ENCODE results near the gene AGBL5. TPM values are rescaled to one million over a fixed set of nuclear protein-coding genes. Genes with fewer than 3 reads are reported as not detected.

Gene AGBL5
- total RNA-seq, 1 experiment from 2014 or later: 40.0 TPM

DNA sequence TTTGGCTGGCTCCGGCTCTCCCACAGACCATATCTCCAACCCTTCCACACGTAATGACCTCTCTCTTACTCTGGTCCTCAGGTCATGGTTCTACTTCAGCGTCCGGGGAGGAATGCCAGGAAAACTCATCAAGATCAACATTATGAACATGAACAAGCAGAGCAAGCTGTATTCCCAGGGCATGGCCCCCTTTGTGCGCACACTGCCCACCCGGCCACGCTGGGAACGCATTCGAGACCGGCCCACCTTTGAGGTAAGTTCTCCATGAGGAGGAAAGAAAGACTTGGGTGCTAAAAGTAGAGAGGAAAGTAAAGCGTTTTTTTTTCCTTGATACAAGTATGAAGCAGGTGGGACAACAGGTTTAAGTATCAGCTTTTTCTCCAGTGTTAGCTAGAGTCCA is 1.9 kb downstream of the AGBL5 start:
- H3K36me3 ChIP-seq (ENCODE audit: control insufficient read depth in 1 of 2, insufficient read depth in 2 of 2, low read length in 2 of 2): peaks cover 9 to 17% of the 10 kb centered on the region in 2 experiments; a peak in 2 of 4 replicates
- RAD21 ChIA-PET (ENCODE audit: low non-redundant PET in 1 of 2, low total read pairs in 2 of 2, uncharacterized antibody in 2 of 2, unreplicated experiment in 2 of 2): no interaction called here
- no peaks in the 10 kb centered on the region for H4K20me1 ChIP-seq (ENCODE audit: insufficient read depth)
- intact Hi-C loops (cut with micrococcal nuclease): no loop called here
- CTCF ChIA-PET: no interaction called here
- no peak overlapping the region for H3K27ac ChIP-seq (ENCODE audit: low read depth, low read length)
- H3K9me2 ChIP-seq (ENCODE audit: insufficient read depth): no peaks in the 10 kb centered on the region
- no peaks in the 10 kb centered on the region for H3K9me3 ChIP-seq (ENCODE audit: control insufficient read depth in 1 of 2, insufficient read depth in 1 of 2, low read depth in 1 of 2, low read length in 2 of 2)
- H3K4me2 ChIP-seq (ENCODE audit: low read length): no peak overlapping the region
- no peak for ATAC-seq
- H3K4me3 ChIP-seq (replicated peaks in 1 of 2; ENCODE audit: low read depth in 1 of 2, low read length in 2 of 2): no peak overlapping the region
- H2AFZ ChIP-seq (ENCODE audit: low read depth, low read length, poor library complexity, severe bottlenecking): no peak overlapping the region
- TF ChIP-seq YY1 (IDR thresholded peaks at IDR 0.05; ENCODE audit: extremely low read depth, insufficient replicate concordance, low read depth, low read length) (no peak), POLR2A (IDR thresholded peaks at IDR 0.05; ENCODE audit: borderline replicate concordance, extremely low read depth, insufficient read depth, insufficient read length) (no peak), TCF7L2 (IDR thresholded peaks at IDR 0.05; ENCODE audit: borderline replicate concordance, extremely low read depth, insufficient read depth, insufficient read length) (no peak), RAD21 (IDR thresholded peaks at IDR 0.05; ENCODE audit: low read depth) (no peak), FOSL1 (IDR thresholded peaks at IDR 0.05; ENCODE audit: low read depth) (no peak), ZFX (IDR thresholded peaks at IDR 0.05) (no peak), EZH2 (IDR thresholded peaks at IDR 0.05) (no peak), CBX3 (IDR thresholded peaks at IDR 0.05; ENCODE audit: low read depth) (no peak), SP1 (IDR thresholded peaks at IDR 0.05; ENCODE audit: low read depth) (no peak), SRF (IDR thresholded peaks at IDR 0.05; ENCODE audit: low read depth) (no peak), JUND (IDR thresholded peaks at IDR 0.05) (no peak), POLR2AphosphoS5 (IDR thresholded peaks at IDR 0.05; ENCODE audit: low read depth, low read length) (no peak), EZH2phosphoT487 (IDR thresholded peaks at IDR 0.05; ENCODE audit: borderline replicate concordance) (no peak), EGR1 (IDR thresholded peaks at IDR 0.05; ENCODE audit: low read depth) (no peak), ZNF274 (IDR thresholded peaks at IDR 0.05; ENCODE audit: low read depth, low read length) (no peak), SIN3A (IDR thresholded peaks at IDR 0.05; ENCODE audit: low read depth) (no peak)
- TF ChIP-seq, protein P1, sequence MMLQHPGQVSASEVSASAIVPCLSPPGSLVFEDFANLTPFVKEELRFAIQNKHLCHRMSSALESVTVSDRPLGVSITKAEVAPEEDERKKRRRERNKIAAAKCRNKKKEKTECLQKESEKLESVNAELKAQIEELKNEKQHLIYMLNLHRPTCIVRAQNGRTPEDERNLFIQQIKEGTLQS (IDR thresholded peaks at IDR 0.05): no peak
- TF ChIP-seq, protein P2, sequence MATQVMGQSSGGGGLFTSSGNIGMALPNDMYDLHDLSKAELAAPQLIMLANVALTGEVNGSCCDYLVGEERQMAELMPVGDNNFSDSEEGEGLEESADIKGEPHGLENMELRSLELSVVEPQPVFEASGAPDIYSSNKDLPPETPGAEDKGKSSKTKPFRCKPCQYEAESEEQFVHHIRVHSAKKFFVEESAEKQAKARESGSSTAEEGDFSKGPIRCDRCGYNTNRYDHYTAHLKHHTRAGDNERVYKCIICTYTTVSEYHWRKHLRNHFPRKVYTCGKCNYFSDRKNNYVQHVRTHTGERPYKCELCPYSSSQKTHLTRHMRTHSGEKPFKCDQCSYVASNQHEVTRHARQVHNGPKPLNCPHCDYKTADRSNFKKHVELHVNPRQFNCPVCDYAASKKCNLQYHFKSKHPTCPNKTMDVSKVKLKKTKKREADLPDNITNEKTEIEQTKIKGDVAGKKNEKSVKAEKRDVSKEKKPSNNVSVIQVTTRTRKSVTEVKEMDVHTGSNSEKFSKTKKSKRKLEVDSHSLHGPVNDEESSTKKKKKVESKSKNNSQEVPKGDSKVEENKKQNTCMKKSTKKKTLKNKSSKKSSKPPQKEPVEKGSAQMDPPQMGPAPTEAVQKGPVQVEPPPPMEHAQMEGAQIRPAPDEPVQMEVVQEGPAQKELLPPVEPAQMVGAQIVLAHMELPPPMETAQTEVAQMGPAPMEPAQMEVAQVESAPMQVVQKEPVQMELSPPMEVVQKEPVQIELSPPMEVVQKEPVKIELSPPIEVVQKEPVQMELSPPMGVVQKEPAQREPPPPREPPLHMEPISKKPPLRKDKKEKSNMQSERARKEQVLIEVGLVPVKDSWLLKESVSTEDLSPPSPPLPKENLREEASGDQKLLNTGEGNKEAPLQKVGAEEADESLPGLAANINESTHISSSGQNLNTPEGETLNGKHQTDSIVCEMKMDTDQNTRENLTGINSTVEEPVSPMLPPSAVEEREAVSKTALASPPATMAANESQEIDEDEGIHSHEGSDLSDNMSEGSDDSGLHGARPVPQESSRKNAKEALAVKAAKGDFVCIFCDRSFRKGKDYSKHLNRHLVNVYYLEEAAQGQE (IDR thresholded peaks at IDR 0.05; ENCODE audit: low read depth): no peak
- TF ChIP-seq, protein P3, sequence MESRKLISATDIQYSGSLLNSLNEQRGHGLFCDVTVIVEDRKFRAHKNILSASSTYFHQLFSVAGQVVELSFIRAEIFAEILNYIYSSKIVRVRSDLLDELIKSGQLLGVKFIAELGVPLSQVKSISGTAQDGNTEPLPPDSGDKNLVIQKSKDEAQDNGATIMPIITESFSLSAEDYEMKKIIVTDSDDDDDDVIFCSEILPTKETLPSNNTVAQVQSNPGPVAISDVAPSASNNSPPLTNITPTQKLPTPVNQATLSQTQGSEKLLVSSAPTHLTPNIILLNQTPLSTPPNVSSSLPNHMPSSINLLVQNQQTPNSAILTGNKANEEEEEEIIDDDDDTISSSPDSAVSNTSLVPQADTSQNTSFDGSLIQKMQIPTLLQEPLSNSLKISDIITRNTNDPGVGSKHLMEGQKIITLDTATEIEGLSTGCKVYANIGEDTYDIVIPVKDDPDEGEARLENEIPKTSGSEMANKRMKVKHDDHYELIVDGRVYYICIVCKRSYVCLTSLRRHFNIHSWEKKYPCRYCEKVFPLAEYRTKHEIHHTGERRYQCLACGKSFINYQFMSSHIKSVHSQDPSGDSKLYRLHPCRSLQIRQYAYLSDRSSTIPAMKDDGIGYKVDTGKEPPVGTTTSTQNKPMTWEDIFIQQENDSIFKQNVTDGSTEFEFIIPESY (IDR thresholded peaks at IDR 0.05; ENCODE audit: extremely low read depth, insufficient replicate concordance, low read length): no peak
- H3K79me2 ChIP-seq (ENCODE audit: insufficient read depth, low read length): no peaks in the 10 kb centered on the region
- POLR2A ChIA-PET: no interaction called here
- no peaks in the 10 kb centered on the region for H3K27me3 ChIP-seq (ENCODE audit: insufficient read depth, low read length)
- no peak for DNase-seq (ENCODE audit: low read depth, low spot score)
- BruUV-seq (replicated peaks): no TSS peak
- H3K9ac ChIP-seq (ENCODE audit: low read length): no peak overlapping the region
- peaks cover 11 to 25% of the 10 kb centered on the region in 2 experiments for H3K4me1 ChIP-seq (ENCODE audit: control insufficient read depth in 1 of 2, insufficient read depth in 2 of 2, low read length in 2 of 2)

Measured in HCT116 (cell line).